GM18870 (cell line): ENCODE measurements around the gene AXIN1.
"Not testable (repeated sequence)": the region's sequence is repeated elsewhere in the genome, so short reads cannot be mapped to it uniquely, and the experiment has no call there.

ENCODE experiments used
- ATAC-seq: cut with Tn5 transposase; IDR thresholded peaks from one replicate; pipeline ENCODE4 v1.9.1; 2021; ENCODE audit warnings: moderate library complexity; ENCODE audit not compliant: unreplicated experiment

AXIN1 gene

DNA sequence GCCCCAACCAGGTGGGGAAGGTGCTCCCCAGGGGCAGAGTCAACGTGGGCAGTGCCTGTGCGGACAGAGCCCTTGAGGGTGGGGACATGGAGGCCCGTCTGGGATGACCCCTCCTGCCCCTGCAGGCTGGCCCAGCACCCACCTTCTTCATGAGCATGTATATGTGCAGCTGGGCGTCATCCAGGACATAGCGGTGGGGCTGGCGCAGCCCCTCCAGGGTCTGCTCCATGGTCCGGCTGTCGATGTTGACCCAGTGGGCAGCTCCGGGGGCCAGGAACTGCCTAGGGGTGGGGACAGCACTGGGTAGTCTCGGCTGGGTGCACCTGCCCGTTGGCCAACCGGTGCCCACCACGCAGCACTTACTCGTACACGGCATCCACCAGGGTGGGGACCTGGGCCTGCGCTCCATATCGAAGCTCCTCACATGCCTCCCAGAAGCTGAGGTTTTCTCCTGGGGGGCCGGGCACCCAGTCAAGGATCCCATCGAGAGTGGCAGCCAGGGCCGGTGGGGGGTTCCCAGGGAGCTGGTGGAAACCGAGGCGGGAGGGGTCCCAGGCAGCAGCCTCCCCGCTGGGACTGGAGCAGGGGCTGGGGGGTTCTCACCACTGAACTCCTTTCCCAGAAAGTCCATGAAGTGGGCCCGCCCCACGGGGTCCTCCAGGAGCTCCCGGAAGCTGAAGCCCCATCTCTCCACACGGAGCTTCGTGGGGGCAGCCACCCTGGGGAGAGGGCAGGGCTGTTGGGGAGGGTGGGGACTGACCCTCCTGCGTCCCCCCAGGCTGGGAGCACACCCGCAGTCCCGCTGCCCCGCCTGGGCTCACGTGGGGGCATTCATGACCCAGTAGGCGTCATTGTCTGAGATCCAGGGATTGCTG lies 81.9 kb downstream of the AXIN1 start:
- no peak for ATAC-seq

DNA sequence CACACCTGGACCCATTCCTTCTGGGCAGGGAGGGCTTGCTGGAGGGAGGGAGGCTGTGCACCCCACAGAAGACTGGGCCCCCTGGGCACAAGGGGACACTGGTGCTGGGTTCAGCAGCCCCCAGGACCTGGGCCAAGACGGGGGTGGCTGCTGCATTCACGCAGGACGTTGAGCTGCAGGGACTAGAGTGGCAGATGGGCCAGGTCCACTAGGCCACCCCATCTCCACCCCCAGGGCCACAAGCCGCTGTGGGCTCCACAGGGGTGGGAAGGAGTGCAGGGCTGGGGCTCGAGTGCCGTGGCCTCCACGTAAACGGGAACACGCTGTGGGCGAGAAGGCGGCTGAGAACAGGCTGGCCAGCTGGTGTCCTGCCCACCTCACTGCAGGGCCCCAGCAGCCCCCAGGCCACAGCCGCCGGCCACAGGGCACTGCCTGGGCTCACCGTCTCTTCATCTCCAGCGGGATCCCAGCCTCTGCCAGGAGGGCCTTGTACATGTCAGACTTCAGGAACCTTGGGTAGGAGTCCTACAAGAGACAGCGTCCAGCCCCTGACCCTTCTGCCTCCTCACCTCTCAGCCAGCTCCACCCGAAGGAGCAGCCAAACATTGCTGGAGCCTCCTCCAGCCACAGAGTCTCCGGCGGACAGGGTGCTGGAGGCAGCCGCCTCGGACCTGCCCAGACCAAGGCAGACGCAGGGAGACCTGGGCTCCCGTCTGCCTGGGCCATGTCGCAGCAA lies 83.3 kb downstream of the AXIN1 start:
- ATAC-seq, result no peak

DNA sequence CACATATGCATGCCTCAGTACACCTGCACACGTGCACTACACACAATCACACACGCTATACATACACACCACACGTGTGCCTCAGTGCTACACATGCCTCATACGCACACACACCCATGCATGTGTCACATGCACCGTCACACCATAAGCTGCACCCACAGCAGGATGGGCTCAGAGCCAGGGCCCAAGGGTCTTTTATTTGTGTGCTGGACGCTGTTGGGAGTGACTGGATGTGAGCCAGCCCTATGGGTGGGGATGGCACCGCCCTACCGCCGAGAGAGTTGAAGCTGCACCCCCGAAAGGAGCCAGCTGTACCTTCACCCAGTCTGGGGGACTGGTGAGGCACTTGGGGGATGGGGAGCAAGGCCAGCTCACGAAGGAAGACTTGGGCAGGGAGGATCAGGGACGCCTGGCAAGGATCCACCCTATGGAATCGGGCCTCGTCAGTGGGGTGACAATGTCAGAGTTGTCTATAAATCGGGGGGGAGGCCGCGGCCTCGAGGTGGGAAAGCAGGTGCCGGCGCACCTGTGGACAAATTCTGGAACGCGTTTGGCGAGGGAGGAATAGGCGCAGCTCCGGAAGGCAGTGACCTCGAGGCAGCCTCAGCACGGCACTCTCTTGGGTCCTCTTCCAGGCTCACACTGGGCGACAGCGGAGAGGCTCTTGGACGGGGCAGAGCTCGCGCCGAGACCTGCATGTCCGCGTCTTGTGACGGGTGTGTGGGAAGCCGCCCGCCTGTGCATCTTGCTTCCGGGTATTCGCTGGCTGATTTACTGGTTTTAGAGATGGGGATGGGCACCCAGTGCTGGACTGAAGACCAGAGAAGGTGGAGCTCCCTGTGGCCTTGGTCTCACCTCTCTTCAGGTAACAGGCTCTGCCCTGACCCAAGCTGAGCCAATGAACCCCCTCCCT lies 84.1 kb downstream of the AXIN1 start:
- ATAC-seq, result no peak

DNA sequence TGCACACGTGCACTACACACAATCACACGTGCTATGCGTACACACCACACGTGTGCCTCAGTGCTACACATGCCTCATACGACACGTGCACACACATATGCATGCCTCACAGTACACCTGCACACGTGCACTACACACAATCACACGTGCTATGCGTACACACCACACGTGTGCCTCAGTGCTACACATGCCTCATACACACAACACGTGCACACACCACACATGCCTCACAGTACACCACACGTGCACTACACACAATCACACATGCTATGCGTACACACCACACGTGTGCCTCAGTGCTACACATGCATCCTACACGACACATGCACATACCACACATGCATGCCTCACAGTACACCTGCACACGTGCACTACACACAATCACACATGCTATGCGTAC lies 85.0 kb downstream of the AXIN1 start:
- not testable (repeated sequence) for ATAC-seq

DNA sequence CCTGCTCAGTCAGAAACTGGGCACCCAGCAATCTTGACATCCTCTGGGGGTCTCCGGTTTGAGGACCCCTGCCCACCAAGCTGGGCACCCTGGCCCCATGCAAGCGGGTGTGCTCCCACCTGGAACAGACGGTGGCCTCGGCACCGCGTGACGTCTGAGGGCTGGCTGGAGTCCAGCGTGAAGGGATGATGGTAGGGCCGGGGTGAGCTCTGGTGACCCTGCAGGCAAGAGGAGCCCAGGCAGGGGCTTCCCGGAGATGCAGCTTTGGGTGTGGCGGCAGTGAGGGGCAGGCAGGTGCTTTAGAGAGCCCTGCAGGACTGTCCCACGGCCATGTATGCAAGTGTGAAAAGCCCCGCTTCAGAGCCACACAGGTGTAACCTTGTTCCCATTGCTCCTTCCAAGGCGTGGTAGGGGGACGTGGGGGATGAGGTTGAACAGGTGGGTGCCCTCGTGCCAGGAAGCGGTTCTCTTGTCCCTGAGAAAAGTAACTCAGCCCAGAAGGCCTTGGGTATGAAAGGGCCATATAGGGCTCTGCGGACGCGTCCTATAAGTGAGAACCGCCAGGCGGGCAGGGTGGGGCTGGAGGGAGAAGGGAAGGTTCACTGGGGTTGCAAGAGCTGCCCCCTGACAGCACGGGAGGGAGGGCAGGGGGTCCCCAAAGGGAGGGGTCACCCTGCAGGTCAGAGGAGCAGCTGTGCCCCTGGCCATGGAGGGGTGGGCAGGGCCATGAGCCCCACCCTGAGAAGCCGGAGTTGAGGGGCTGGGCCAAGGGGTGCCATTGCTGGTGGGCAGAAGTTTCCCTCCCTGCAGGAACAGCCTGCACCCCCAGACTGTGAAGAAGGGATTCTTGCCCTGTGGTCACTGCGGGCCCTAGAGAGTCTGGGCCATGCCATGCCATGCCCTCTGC lies 86.0 kb downstream of the AXIN1 start:
- no peak for ATAC-seq

DNA sequence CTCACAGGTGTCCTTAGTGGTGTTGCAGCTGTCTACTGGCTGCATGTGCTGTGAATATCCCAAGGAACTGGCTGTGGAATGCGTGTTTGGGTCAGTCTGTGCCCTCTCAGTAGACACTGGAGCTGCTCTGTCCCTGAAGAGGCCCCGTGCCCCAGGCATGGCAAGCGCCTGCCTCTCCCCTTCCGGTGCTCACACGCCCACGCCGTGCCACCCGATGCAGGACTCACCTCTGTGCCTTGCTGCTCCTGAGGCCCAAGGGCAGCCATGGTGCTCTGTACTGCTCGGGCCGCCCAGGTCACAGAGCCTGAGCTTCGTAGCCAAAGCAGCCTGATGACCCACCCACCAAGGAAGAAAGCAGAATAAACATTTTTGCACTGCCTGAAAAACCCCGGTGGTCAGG lies 86.8 kb downstream of the AXIN1 start:
- no peak for ATAC-seq

DNA sequence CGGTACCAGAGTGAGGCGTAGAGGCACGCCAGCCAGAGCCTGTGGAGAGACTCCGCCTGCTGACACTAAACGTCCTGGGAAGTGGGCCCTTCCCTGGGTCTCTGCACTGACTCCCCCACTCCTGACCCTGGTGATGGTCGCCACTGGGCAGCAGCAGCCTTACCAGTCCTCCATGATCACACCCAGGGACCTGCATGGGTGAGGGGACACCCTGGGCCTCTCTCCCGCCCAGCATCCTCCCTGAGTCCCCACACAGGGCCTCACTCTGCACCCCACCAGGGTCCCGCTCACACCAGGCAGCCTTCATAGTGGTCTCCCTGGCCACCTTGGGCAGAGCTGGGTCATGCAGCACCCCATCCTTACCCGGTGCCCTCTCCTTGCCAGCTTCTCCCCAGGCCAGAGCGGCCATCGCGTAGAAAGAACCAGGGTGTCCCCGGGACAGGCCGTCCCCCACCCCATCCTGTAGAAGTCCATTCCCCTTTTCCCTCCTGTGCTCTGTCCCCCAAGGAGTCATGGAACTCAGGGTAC lies 87.5 kb downstream of the AXIN1 start:
- ATAC-seq, result no peak

DNA sequence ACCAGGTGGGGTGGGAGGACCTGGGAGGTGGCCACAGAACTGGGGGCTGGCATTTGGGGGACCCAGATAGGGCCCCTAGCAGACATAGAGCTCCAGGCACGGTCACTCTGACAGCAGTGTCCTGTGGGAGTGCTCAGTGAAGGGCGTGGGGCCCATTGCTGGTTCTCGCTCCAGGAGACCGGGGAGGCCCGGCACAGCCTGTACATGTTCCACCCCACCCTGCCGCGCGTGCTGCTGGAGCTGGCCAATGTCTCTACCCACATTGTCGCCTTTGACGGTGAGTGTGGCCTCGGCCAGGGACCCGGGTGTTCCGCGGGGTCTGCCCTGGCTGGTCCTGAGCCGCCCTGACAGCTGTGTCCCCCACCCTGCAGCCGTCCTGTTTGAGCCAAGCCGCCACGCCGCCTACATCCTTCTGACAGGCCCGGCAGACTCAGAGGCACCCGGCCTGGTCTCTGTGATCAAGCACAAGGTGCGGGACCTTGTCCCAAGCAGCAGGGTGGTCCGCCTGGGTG lies 88.0 kb downstream of the AXIN1 start:
- no peak for ATAC-seq

DNA sequence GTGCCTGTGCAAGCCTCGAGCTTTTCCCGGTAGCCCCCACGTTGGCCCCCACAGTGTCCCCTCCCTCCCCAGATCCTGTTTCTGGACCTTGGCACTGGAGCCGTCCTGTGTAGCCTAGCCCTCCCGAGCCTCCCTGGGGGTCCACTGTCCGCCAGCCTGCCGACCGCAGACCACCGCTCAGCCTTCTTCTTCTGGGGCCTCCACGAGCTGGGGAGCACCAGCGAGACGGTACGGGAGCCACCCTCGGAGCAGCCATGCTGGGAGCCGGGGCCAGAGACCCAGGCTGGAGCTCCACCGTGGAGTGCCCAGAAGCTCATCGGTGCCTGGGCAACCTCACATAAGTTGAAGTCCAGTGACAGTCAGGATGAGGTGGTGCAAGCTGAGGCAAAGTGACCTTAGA lies 88.6 kb downstream of the AXIN1 start:
- no peak for ATAC-seq

DNA sequence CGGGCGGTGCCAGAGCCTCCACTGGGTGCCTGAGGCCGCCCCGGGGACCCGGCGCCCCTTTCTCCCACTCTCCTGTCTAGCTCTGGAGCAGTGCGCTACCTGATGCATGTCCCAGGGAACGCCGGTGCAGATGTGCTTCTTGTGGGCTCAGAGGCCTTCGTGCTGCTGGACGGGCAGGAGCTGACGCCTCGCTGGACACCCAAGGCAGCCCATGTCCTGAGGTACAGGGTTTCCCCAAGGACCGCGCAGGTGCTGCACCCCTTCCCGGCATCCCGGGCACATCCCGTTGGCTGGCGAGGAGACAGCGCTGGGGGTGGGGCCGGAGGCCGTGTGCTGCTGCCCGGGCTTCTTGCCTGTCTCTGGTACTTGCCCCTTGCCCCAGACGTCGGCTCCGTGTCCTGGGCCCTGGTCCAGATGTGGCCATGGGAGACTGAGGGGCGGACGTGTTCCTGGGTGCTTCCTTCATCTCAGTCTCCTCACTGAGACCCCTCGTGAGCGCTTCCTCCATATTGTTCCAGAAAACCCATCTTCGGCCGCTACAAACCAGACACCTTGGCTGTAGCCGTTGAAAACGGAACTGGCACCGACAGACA lies 89.2 kb downstream of the AXIN1 start:
- no peak for ATAC-seq

DNA sequence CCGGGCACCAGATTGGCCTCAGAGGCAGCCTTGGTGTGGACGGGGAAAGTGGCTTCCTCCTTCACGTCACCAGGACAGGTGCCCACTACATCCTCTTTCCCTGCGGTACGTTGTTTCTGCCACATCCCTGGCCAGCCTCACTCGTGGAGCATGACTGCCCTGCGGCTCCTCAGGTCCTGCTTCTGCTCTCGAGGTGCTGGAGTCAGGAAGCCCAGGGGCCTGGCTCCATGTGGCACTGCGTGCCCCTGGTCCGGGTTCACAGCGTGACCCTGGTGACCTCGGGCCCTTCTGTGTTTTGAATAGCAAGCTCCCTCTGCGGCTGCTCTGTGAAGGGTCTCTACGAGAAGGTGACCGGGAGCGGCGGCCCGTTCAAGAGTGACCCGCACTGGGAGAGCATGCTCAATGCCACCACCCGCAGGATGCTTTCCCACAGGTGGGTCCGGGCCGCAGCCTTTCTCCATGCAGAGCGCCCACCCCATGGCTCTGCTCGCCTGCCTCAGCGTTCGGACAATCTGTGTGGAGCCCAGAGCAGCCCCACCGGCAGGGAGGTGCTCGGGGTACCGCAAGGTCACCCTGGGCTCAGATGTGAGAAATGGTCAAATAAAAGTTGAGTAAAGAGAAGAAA lies 90.3 kb downstream of the AXIN1 start:
- ATAC-seq, result no peak

DNA sequence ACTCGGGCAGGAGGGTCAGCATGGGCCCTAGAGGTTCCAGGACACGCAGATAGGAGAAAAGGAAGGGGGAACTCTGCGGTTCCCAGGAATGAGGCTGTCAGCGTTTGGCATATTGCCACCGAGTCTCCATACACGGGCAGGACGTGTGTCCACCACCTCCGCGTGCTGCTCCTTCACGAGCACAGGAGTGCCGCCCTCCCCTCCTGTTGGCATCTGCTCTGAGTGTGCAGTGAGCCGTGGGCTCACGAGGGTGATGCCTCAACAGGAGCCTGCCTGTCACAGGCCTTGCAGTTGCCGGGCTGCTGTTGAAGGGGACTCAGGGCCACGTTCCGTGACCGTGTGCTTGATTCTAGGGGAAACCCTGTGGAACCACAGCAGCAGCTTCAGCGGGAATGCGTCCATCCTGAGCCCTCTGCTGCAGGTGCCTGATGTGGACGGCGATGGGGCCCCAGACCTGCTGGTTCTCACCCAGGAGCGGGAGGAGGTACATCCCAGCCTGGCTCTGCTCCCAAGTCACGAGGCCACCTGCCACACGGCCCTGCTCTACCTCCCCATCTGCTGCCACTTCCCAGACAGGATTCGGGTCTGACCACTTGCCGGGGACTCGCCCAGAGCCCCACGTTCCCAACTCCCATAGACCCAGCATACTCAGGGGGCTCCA lies 91.4 kb downstream of the AXIN1 start:
- ATAC-seq, result no peak

DNA sequence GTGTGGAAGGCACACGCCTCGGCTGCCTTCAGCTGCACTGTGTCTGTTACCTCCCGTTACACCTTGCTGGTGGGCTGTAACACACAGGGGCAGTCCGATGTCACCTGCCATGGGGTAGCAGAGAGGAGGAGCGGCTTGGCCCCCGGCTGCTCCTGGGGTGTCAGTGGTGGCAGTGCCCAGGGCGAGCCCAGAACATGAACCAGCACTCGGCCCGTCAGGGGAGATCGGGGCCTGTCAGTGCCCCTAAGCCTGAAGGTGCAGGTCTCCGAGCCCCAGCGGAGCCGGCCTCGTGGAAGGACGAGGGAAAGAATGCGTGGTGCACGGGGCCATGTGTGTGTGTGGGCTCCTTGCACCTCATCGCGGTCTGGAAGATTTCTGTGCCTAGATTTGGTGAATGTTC lies 92.2 kb downstream of the AXIN1 start:
- no peak for ATAC-seq

DNA sequence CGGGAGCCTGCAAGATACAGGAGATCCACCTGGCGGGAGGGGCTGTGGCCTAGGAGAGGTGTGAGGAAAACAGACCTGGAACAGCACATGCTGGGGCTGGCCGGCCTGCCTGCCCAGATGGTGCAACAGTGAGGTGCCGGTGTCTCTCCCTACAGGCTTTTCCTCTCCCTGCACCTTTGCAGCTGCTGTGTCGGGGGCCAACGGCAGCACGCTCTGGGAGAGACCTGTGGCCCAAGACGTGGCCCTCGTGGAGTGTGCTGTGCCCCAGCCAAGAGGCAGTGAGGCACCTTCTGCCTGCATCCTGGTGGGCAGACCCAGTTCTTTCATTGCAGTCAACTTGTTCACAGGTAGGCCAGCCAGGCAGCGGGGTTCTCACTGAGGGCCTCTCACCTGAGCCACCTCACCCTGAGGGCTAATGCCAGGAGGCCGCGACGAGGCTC lies 92.7 kb downstream of the AXIN1 start:
- no peak for ATAC-seq

DNA sequence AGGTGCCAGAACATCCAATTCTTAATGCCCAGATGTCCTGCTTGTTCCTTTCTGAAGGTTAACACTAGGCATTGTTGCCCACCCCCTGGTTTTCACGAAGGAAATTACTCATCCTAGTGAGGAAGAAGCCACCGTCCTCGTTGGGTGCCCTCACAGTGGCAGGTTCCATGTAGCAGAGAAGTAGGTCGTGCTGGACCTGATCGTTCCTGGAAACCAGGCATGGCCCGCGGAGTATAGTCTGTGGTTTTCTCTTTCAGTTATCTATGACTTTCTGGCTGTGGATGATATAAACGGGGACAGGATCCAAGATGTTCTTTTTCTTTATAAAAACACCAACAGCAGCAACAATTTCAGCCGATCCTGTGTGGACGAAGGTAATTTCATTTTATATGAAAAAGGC lies 93.3 kb downstream of the AXIN1 start:
- no peak for ATAC-seq

DNA sequence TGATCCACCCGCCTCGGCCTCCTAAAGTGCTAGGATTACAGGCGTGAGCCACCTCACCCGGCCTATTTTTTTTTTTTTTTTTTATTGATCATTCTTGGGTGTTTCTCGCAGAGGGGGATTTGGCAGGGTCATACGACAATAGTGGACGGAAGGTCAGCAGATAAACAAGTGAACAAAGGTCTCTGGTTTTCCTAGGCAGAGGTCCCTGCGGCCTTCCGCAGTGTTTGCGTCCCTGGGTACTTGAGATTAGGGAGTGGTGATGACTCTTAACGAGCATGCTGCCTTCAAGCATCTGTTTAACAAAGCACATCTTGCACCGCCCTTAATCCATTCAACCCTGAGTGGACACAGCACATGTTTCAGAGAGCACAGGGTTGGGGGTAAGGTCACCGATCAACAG lies 94.4 kb downstream of the AXIN1 start:
- not testable (repeated sequence) for ATAC-seq

DNA sequence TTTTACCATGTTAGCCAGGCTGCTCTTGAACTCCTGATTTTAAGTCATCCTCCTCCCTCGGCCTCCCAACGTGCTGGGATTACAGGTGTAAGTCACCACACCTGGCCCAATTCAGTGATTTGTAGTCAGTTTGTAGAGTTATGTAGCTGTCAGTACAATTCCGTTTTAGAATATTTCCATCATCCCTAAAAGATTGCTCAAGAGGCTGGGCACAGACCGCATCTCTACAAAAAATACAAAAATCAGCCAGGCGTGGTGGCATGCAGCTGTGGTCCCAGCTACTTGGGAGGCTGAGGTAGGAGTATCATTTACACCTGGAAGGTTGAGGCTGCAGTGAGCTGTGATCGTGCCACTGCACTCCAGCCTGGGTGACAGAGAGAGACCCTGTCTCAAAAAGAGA lies 97.3 kb downstream of the AXIN1 start:
- ATAC-seq, result no peak

DNA sequence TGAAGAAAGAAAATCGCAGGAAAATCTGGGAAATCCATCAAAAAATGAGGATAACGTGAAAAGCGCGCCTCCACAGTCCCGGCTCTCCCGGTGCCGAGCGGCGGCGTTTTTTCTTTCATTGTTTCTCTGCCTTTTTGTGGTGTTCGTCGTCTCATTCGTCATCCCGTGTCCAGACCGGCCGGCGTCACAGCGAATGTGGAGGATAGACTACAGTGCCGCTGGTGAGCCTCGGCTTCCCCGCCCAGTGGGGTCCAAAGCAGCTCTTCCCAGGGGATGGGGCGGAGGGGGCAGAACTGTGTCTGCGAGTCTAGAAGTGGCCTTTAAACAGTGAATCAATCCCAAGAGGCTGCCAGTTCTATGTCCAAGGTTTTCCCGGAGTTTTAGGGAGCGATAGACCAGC lies 98.1 kb downstream of the AXIN1 start:
- ATAC-seq, result no peak
